Epithelial cell of prostate (primary cell): Measurements from ENCODE around the gene POC1A.
A peak's percentile ranks its signal among the peaks of the same experiment; 100 is the strongest.

ENCODE experiments used
- DNase-seq: peaks from one replicate; pipeline ENCODE4 v3.0.0-alpha.2; 2011; ENCODE audit warnings: low read depth, low spot score
- H3K27ac ChIP-seq: fragments of 450-650 bp; 2 replicates; pipeline ENCODE4 v1.5.1; 2017; ENCODE audit warnings: mild to moderate bottlenecking

Gene POC1A

DNA sequence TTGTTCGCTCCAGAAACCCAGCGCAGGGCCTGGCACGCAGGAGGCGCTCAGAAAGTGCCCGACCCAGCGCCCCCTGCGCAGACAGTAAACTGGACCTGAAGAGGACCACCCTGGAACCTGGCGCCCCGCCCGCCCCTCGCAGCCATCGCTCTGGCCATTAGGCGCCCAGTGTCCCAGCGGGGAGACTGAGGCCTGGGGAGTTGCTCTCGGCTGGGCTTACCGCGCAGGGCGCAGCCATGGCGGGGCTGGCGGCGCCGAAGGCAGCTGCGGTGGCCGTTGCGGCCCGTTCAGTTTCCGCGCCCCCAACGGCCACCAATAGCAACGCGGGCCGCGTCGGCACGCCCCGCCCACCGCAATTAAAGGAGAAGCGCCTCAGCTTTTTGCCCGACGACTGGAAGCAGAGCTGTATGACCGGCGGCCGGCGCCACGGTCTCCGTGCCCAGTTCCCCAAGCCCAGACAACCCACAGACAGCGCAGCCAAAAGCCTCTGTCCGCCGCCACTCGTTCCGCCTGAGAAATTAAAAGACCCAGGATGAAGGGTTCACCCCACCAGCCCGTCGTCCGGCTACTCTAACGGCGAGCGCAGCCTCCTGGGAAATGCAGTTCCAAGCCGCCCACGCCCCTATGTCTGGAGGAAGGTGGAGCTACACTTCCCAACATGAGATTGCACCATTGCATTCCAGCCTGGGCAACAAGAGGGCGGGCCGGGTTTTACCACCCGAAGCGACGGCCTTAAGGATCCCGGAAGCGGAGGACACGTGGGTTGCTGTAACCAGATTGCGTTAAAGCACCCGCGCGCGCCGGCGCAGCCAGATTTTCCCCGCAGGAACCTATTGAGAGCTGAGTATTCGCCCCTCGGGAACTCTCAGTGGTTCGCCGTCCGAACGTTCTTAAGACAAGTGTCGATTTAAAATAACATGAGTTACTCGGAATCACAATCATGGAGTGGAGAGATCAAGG is at the start of gene POC1A:
Gene POC1A (minus strand): TSS at position 289 of the 960 bp plus-strand sequence. CDS start 51 bp downstream, at position 238.
- H3K27ac ChIP-seq = peak within 1 kb of the TSS; percentile 81
- DNase-seq = peak; percentile 89

DNA sequence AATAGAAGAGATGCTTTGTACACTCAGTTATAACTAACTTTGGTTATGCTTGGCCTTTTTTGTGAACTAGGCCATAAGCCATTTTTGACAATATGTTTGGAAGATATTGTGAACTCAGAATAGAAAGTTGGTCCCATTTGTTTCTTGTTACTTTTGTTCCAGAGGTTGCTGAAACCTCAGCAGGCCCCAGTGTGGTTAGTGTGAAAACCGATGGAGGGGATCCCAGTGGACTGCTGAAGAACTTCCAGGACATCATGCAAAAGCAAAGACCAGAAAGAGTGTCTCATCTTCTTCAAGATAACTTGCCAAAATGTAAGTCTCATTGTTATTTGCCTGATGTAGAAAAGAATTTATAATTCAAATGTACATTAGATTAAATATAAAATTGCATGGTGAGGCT is 49.5 kb upstream of the POC1A start:
- no peak for DNase-seq
- H3K27ac ChIP-seq = peak overlapping the region; percentile 72

DNA sequence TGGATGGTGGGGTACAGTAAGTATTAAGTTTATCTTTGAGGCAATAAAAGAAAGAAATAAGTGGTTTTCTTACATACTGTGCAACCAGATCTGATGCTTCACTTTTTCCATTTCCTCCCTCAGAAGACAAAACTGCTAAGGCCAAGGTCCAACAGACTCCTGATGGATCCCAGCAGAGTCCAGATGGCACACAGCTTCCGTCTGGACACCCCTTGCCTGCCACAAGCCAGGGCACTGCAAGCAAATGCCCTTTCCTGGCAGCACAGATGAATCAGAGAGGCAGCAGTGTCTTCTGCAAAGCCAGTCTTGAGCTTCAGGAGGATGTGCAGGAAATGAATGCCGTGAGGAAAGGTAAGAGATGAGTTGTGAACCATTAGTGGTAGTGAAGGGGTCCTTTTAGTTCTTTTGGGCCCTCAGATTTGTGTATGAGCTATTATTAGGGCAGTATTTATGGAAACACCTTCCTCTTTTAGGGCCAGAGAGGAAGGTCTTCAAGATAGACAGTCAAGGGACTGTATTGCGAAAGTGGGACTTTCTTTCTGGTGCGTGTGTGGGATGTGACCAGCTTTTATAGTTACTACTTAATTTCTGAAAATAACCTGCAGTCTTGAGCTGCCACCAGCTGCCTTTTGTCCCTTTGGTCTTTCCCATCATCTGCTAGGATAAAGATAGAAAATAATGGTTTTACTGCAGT is 48.3 kb upstream of the POC1A start:
- H3K27ac ChIP-seq = no peak overlapping the region
- no peak for DNase-seq

DNA sequence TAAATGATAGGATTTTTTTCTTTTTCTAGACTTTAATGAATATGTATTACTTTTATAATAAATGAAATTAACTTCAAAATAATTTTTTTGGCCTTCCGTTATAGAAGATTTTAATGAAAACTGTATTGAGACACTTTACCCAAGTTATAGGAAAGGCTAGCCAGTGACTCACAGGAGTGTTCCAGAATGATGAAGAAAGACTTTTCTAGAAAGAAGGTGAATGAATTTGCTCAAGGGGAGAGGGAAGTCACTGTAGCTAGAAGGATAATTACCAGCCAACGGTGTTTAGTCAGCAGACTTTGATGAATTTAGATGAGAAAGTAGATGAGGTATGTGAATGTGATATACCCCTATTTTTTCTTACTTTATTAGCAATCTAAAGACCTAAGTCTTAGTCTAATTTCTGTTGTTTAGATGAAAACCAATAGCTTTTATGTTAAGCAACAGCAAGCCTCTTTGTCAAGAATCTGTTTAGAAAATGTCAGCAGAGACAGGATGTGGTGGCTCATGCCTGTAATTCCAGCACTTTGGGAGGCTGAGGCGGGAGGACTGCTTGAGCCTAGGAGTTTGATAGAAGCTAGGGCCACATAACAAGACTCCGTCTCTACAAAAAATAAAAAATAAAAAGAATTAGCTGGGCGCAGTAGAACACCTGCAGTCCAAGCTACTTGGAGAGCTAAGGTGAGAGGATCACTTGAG is 46.9 kb upstream of the POC1A start:
- H3K27ac ChIP-seq = no peak overlapping the region
- no peak for DNase-seq

DNA sequence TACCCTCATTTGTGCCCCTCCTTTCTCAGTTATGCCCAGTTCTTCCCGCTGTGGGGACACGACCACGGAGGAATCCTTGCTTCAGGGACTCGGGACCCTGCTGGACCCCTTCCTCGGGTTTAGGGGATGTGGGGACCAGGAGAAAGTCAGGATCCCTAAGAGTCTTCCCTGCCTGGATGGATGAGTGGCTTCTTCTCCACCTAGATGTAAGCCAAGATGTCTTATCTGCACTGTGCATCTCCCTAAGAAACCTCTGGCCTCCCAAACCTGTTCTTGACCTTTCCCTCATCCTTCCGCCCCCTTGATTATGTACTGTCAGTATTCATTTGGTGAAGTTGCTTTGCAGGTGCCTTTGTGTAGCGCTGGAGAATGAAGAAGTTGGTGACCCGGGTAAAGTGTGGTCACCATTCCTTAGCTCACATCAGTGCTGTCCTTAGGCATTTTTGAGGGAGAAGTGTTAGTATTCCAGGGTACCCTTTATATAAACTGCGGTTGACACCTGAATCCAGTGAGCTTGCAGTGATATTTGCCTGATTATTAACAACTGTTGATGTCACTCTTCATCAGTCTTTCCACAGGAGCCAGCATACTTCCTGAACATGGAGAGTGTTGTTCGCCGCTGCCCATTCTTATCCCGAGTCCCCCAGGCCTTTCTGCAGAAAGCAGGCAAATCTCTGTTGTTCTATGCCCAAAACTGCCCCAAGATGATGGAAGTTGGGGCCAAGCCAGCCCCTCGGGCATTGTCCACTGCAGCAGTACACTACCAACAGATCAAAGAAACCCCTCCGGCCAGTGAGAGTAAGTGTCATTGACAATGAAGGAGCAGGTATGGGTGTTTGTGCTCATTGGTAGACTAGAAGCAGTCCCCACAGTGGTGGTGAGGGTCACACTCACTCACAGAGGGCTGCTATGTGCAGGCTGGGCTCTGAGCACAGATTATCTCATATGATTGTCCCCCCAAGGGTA is 44.7 kb upstream of the POC1A start:
- no peak for DNase-seq
- peak overlapping the region; percentile 38 for H3K27ac ChIP-seq

DNA sequence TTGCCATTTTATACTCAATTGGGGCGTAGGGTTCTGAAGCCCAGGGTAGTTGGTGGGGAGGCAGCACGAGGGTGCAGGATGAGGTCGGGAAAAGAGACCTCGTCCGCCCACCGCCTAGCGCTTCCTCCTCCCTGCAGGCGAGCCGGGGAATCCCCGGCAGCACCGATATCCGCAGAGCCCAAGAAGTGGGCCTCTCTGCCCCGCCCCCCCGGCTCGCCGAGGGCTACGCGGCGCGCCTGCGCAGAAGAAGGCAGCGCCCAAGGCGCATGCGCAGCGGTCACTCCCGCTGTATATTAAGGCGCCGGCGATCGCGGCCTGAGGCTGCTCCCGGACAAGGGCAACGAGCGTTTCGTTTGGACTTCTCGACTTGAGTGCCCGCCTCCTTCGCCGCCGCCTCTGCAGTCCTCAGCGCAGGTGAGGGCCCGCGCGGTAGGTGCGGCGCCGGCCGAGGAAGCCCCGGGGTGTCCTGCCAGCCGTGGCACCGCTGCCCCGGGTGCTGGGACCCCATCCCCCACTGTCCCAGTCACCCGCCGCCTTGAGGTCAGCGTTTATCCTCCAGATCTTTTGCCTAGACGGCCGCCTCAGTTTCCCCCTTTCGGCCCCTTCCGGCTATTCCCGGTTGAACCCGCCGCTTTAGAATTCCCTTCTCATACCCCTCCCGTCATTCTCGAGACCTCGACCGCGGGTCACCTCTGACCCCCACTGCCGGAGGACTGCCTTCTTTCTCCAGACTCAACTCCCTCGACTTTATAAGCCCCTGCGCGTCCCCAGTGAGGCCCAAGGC is 43.8 kb upstream of the POC1A start, which contains the start of gene ALAS1:
Gene ALAS1 (plus strand): TSS at position 319 of the 784 bp plus-strand sequence. CDS start 1,082 bp downstream, outside the sequence.
- no peak for DNase-seq
- H3K27ac ChIP-seq = peak within 1 kb of the TSS; percentile 38

DNA sequence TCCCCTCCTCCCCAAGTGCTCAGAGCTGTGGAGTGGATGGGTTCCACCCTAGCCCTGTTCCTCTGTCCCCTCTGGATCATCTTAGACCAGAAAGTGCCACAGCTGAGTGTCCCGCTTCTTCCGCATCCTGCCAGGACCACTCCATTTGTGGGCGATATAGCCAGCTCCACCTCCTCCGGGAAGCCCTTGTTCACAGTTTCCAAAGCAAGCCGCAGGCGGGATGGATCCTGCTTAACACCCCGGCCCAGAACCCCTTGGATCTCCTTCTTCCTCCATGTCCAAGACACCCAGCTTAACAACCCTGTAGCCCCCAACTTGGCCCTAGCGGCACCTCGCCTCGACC is 43.2 kb upstream of the POC1A start:
- no peak for DNase-seq
- H3K27ac ChIP-seq = peak overlapping the region; percentile 38

DNA sequence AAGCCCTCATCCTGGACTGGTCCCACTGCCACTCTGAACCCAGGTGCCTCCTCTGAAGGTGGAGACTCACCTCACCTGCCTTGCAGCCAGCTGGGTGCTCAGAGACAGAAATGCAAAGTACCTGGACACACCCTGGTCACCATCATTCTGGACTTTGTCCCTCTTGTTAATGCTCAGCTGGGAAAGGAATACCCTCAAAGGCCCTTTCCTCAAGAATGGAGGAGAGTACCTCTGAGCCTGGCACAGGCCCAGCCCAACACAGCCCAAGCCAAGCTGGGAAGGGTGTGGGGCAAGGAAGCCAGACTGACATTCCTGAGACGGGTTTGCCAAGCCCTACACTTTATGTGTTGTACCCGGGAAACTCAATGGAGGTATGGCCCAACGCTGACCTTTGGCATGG is 42.8 kb upstream of the POC1A start:
- DNase-seq = no peak
- H3K27ac ChIP-seq = peak overlapping the region; percentile 38

DNA sequence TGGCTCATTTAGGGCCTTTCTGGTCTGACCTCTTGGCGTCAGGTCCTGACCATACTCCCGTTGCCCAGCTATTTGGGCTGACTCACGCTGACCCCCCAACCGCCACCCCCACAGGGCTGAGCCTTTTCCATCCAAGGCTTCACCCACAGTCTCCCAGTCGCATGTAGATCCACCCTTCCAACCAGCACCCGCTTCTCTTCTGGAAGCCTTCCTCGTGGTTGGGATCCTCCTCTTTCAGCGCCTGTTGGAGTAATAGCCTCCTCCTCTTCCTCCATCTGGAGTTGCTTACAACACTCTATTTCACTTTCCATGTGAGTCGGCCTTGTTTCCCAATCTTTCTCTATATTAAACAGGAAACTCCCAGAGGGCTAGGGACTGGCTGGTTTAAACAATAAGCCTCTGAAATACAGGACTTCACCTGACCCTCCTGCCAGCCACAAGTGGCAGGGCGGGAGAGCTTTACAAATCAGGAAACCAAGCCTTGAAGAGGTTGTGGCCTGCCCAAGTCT is 41.7 kb upstream of the POC1A start:
- no peak for DNase-seq
- H3K27ac ChIP-seq = peak overlapping the region; percentile 38

DNA sequence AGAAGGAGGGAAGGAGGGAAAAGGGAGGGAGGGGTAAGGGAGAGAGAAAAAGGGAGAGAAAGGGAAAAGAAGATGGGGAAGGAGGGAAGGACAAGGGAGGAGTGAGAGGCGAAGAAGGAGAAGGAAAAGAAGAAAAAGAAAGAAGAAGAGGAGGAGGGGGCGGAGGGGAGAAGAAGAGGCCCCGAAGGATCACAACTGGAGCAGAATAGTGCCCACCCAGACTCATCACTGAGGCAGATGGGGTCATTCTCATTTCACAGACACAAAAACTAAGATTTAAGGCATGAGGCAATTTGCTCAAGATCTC is 41.0 kb upstream of the POC1A start:
- DNase-seq = no peak

DNA sequence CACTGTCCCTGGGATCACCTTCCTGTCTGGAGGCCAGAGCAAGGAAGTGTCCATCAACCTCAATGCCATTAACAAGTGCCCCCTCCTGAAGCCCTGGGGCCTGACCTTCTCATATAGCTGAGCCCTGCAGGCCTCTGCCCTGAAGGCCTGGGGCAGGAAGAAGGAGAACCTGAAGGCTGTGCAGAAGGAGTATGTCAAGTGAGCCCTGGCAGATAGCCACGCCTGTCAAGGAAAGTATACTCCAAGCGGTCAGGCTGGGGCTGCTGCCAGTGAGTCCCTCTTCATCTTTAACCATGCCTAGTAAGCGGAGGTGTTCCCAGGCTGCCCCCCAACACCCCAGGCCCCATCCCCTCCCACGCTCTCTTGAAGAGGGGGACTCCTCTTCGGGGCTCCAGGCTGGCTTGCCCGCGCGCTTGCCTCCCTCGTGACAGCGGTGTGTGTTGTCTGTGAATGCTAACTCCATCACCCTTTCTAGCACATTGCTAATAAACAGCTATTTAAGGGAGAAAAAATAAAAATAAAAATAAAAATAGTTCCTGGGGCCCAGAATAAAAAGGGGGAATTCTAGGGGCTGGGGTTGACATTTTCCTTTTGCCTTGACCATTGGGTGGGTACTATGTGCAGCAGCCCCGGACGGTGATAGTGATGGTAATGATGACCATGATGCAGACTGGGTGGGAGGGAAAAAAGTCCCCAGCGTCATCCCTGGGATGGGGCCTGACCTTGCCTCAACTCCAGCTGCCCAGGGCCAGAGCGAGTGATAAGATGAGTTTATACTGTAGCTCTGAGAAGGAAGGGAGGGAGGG is 40.5 kb upstream of the POC1A start:
- no peak overlapping the region for H3K27ac ChIP-seq
- DNase-seq = no peak

More for the DNA sequence above, 41.0 kb upstream of the POC1A start:
- H3K27ac ChIP-seq = no peak overlapping the region

DNA sequence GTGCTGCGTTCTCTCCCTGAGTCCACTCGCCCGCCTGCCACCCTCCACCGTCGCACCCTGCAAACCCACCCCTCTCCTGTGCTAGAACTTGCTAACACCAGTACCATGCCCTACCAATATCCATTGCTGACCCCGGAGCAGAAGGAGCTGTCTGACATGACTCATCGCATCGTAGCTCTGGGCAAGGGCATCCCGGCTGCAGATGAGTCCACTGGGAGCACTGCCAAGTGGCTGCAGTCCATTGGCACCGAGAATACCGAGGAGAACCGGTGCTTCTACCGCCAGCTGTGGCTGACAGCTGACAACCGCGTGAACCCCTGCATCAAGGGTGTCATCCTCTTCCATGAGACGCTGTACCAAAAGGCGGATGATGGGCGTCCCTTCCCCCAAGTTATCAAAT is 38.8 kb upstream of the POC1A start:
- DNase-seq = no peak
- no peak overlapping the region for H3K27ac ChIP-seq

DNA sequence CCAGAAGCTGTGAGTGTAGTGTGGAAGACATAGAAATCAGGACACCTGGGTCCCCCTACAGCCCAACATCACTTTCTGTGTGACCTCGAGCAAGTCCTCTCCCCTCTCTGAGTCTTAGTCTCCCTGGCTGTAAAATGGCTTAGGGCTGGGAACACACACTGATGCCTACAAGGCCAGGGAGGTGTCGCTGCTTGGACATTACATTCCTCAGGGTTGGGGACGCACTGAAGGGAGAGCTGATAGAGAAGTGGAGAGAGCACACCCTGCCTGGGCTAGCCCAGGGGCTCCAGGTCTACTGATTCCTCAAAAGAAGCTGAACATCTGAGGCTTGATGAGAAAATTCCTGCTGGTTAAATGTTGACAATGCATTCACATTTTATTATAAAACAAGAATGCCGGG is 37.4 kb upstream of the POC1A start:
- no peak for DNase-seq
- no peak overlapping the region for H3K27ac ChIP-seq

DNA sequence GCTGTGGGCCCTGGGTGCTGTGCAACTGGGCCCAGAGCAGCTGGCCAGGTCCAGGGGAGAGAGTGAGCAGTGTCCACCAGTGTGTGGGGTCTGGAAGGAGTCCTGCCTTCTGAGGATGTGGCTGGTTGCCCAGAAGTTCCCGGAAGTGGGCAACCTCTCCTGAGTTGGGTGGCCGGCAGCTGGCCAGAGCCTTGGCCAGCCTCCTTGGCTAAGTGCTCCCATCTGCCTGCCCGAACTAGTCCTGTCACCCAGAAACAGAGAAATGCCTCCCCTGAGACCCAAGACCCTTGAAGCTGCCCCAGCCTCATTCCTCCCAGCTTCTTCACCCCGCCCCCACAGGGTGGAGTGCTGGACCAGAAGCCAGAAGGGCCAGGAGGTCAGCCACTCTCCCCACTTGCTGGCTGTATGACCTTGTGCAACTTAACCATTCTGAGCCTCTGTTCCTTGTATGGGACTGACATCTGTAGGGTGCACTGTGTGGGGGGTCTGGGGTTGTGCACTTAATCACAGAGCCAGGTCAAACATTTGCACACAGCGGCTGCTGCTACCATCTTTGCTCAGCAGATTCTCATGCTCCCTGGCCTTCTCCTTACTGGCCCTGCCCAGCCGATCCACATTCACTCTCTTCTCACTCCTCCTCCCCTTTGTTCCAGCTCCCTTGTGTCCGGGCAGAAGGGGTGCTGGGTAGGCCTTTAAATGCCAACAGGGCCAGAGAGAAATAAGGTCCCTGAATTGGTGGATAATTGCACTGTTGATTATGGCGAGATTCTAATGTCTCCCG is 36.3 kb upstream of the POC1A start:
- no peak overlapping the region for H3K27ac ChIP-seq
- no peak for DNase-seq

DNA sequence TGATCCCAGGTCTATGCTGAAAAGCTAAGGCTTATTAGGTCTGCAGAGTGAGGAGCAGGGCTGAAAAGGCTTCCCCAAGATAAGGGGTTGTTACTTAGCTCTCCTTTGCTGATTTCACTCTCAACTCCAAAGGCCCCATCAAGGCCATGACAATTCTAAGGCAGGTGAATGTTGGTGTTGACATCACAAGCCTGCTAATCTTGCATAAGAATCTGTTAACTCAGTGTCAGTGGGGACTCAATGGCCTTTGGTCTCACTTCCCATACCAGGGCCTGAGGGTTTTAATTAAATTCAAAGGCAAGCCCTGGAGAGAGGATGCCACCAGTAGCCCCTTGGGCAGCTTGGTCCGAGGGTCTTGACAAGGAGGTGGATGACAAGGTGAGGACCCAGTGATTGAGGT is 34.3 kb upstream of the POC1A start:
- H3K27ac ChIP-seq = no peak overlapping the region
- no peak for DNase-seq

DNA sequence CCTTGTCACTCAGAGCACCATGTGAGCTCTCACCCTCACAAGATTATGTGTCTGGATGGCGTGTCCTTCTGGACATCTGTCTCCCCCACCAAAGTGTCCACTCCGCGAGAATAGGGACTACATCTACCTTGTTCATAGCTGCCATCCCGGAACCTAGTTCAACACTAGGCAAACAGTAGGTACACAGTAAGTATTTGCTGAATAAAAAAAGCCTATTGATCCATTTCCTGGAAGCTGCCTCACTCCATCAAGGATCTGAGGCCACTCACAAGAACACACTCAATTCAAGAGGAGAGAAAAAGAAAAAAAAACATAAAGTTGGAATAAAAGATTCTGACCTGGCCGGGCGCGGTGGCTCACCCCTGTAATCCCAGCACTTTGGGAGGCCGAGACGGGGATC is 32.5 kb upstream of the POC1A start:
- no peak overlapping the region for H3K27ac ChIP-seq
- DNase-seq = no peak

DNA sequence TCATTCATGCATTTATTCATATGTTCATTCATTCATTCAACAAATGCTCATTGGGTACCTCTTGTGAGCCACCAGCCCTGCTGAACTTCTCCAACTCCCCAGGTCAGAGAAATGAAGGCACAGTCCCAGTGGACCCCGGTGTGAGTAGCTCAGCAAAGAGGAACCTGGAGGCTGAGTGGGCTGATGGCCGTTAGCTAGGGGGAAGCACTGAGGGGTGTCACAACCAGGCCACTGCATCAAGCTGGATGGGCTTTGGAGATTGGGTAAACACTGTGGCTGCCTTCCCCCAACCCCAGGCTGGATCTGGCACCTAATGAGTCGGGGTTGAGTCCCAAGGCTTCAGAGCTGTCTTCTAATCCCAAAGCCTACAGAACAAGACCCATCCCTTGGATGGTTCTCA is 31.6 kb upstream of the POC1A start:
- DNase-seq = no peak
- H3K27ac ChIP-seq = no peak overlapping the region
